M059J (cell line): Measurements from ENCODE around the gene CTNNA3. TPM values are rescaled to one million over a fixed set of nuclear protein-coding genes. Genes with fewer than 3 reads are reported as not detected.

Experiments
- DNase-seq: peaks from one replicate; pipeline ENCODE4 v3.0.0-alpha.2; 2012; ENCODE audit warnings: low read depth
- total RNA-seq: library from RNA; depleted of rRNA; stranded (reverse); fragments of >200 nt; shearing (Covaris generic); gene quantifications from 2 replicates; pipeline ENCODE4 v1.2.3, GENCODE V29; 2014

The CTNNA3 gene
- total RNA-seq, 1 experiment from 2014 or later, result 0.02 TPM

DNA sequence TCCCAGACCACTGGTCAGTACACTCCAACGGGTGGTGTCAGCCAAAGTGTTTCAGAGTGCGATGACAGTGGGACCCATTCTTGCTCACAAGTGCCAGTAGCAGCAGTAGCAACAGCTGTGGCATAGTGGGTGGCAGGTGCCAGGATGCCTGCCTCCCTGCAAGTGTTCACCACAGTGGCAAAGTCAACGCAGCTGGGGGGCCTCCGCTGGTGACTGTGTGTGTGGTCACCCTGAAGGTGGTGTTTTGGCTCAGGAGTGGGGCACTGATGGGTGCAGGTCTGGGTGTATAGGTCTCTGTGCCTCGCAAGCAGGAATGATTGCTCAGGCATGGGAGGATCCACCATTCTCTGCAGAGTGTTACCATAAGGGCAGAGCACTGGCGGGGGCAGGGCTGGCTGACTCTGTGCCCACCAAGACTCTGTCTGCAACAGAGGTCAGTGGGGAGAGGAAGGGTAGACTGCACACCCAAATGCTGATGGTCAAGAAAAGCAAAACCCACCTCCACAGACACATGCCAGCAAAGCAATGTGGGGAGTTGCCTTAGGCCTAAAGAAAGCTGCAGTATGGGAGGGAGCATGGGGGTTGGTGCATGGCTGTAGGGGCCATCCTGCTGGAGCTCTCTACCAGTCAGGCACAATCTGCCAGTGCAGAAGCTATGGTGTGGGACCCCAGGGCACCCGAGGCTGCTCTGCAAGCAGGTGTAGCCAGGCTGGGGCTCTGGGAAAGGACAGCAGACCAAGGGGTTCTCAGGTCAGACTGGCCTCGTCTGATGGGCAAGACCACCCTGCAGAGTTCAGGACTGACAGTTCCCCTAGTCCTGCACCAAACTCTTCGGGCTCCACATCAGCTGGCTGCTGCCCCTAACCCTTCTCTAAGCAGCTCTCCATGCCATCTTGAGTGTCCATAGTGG, 368.1 kb downstream of the CTNNA3 start:
- no peak for DNase-seq

DNA sequence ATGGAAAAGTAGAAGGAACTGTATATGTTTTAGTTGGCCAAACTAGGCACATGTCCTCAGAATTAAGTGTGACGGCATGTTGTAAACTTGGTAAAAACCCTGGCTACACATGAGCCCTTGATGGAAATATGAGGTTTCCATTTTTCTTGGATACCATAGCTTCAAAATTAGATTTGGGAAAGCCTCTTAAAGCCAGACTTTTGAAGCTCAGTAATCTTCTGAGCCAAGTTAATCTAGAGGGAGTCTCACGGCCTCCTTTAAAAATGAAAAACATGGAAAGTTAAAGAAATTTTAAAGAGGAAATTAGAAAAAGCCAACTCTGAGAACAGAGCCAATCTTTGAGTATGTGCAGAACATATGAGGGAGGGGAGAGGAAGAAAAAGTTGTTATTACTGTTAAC, 376.0 kb downstream of the CTNNA3 start:
- DNase-seq, result no peak

DNA sequence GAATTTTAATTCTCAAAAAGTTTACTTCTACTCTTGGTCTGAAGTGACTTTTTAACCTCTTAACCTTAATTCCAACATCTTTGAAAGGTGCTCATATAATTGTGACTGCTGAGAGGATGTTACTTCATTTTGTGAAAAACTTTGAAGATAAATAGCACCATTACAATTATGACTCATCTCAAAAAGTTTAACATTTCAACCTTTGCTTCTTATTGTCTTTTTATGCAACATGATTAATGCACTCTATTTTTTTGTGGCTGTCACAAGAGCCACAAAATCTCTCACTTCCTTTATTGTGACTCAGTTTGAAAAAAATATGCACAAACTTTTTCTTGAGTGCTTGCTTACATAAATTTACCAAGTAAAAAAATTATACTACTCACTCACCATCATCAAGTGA, 387.1 kb downstream of the CTNNA3 start:
- peak; percentile 3 for DNase-seq

DNA sequence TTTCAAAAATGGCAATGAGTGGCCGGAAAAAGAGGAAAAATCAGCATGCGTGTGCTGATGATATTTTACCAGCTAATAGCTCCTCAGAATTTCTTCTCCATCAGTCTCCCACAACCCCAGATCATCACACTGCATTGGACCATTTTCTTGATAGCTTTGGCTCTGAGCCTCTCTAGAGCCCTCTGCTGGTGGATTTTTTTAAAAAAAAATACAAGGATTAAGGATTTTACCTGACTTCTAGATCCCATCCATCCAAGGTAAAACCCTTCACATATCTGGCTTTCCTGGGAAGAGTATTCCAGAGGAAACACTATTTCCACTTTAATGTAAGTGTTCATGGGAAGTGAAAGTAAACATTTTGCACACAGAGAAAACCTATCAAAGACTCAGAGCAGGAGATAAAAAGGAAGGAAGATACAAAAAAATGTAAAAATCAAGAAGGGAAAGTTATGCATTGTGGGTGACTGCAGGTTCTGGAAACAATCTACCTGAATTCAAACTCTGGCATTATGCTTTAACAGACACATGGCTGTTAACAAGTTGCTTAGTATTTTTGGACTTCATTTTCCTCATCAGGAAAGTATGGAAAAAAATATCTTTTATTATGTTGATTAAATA, 389.3 kb downstream of the CTNNA3 start:
- DNase-seq, result peak; percentile 5

DNA sequence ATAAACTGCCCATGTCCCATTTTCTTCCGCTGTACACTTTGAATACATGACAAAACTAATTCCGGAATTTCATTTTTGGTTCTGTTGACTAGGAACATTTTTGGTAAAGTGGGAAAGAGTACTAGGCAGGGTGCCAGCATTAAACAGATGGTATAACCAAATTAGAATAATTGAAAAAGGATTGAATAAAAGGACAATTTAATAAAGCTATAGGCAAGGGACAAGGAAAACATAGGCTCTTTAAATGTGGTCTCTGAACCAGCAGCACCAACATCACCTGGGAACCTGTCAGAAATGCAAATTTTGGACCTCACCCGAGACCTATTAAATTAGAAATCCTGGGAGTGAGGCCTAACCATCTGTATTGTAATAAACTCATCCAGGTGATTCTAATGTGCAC, 393.3 kb downstream of the CTNNA3 start:
- no peak for DNase-seq

DNA sequence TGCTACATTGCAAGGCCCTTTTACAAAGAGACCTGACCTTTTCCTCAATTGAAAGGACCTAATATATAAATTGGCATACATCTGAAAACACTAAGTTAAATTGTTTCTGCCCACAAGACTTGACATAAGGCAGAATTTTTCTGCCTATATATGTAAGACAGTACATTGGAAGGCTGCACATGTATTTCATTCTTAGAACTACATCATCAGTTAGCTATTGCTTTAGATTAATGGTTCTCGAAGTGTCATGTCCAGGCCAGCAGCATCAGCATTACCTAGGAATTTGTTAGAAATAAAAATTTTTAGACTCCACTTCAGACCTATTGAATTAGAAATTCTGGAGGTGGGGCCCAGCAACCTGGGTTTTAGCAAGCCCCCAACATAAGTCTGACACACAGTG, 396.2 kb downstream of the CTNNA3 start:
- DNase-seq, result no peak

DNA sequence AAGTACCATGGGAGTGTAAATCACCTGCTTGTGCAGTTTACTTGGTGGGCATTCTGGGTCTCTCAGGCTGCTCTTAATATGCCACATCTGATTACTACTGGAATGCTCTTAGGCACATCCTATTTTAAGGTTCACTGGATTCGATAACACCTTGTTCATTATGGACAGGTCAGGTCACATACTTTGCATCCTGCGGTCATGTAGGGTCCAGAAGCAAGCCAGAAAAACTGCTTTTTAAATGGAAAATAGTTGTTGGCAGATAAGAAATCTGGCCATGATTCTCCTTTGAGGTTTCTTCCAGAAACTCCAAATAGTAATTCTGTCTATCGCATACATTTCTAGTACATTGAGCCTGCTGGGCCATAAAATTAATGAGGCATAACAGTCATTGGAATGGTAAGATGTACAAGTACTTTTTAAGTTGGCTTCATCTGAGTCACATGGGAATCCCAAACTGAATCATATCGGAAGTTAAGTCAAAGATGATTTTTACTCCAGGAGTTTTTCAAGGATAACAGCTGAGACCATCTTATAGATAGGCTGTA, 398.3 kb downstream of the CTNNA3 start:
- peak; percentile 5 for DNase-seq

DNA sequence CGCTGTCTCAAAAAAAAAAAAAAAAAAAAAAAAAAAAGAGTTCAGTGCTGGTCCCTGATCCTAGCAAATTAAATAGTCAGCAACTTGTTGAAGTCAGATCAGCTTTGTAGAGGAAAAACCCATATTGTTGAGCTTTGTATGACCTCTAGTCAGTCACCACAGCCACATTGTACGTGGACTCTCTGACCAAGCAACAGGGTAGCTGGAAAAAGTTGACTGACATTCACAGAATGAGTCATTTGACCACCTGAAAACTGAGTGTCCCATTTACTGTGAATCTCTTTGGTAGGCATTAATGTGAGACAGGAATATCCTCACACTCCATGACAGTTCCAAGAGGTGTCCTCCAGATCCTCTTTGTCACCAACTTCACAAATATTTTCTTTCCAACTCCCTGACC, 399.1 kb downstream of the CTNNA3 start:
- no peak for DNase-seq

DNA sequence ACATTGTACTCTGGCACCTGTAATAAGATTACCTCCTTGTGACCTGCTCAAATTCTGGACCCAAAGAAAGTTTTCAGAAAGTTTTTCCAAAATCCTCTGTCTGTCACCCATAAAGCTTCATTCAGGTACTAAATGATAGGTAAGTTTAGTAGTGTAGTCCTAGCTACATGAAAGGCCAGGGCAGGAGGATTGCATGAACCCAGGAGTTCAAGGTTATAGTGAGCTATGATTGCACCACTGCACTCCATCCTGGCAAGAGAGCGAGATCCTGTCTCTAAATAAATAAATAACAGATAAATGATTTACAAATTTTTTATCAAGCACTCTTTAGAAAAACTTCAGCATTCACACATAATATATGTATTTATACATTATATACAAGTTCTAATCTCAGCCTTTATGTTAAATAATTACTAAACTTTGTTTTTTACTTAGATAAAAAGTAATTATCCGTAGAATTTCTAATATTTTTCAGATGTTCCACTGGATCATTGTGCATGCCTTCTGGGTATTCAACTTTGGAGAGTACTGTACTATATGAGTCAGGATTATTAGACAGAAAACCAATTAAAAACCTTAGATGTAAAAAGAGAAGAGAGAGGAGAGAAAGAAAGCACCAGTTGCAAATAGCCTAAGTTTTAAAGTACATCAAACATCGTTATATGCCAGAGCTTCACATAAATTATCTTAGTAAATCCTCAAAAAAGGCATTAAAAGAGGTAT, 407.1 kb downstream of the CTNNA3 start:
- DNase-seq, result no peak

DNA sequence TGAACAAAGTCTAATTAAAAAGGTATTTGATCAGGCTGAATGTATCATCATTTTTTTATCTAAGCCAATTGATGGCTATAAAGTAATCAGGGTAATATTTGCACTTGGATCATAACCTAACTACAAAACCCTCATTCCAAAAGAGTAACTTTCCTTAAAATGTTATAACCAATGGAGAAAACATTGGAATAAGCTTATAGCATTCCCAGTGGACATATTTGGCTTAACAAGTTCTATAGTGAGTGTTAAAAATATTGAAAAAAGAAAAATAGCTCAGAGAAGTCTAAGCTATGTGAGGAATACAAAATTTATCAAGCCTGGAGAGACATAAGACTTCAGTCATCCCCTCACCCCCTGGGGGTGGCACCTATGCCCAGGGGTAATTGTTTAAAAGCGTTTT, 411.4 kb downstream of the CTNNA3 start:
- no peak for DNase-seq

DNA sequence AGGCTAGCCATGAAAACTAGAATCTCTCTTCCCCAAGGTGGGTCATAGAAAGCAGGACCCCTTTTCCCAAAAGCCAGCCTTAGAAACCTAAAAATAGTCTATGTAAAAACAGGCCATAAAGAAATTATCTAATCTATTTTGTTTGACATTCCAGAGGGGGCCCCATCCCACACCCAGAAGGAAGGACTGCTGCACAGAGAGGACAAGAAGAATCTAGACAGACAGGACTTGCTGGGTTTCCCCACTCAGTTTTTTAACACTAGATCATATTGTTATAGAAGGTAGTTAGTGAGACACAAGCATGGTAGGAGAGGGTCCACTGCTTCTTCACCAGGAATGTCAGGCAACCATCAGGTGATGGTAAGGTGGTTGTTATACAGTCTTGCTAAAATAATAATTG, 413.1 kb downstream of the CTNNA3 start:
- DNase-seq, result no peak

DNA sequence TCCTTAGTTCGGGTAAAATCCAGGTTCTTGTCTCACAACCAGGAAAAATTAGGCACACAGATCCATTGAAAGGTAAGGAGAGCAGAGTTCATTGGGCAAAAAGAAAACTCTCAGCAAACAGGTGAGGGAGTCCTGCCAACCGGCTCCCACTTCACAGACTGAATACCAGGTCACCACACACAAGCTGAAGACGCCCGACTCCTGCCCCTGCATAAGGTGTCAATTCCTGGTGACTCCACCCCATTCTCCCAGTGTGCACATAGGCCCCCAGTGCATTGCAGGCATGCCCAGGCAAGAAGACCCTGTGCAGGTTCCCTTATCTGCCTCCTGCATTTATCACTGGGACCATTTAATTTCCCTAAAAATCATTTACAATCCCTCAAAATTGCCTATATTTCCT, 415.6 kb downstream of the CTNNA3 start:
- no peak for DNase-seq

DNA sequence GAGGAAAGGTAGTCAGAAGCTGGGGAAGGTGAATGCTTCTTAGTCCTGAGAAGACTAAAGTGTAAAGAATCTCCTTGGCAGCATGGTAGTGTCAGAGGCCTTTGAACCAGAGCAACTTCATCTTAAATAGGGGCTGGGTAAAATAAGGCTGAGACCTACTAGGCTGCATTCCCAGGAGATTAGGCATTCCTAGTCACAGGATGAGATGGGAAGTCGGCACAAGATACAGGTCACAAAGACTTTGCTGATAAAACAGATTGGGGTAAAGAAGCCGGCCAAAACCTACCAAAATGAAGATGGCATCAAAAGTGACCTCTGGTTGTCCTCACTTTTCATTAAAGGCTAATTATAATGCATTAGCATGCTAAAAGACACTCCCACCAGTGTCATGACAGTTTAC, 418.6 kb downstream of the CTNNA3 start:
- no peak for DNase-seq

DNA sequence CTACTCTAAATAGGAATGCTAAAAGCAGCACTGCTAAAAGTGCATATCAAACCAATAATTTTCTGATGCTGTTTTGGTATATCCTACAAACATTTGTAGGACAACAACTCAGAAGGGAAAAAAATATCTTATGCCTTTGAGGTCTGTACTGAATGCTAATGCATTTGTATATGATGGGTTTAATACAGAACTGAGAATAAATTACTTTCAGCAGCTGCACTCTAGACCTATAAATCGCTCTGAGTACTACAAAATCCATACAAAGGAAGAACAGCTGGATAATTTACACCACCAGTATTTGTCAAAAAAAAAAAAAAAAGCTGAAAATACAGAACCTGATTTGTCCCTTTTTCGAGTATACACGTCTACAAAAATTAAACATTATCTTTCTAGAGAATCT, 426.2 kb downstream of the CTNNA3 start:
- DNase-seq, result no peak

DNA sequence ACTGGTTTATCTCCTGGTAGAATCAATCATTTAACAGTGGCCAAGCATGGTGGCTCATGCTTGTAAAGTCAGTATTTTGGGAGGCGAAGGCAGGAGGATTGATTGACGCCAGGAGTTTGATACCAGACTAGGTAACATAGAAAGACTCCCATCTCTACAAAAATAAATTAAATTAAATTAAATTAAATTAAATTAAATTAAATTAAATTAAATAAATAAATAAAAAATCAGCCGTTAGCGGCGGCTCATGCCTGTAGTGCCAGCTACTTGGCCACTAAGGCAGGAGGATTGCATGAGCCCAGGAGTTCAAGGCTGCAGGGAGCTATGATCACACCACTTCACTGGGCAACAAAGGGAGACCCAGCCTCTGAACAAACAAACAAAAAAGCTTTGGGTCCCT, 427.8 kb downstream of the CTNNA3 start:
- no peak for DNase-seq

DNA sequence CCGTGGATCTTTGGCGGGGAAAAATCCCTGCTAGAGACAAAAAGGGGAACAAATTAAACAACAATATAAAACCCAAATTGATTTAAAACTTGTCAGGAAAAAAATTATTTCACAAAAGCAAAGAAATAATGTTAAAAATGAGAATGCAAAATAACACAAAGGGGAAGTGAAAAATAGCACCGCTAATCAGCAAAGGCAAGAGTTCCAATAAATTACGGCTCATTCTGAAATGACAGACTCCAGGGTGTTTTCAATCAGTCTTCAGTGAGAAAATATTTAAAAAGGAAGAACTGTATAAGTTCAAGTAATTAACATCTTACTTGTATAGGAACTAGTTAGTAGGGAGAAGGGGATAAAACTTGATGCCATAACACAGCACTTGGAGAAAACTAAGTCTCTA, 433.3 kb downstream of the CTNNA3 start:
- no peak for DNase-seq

DNA sequence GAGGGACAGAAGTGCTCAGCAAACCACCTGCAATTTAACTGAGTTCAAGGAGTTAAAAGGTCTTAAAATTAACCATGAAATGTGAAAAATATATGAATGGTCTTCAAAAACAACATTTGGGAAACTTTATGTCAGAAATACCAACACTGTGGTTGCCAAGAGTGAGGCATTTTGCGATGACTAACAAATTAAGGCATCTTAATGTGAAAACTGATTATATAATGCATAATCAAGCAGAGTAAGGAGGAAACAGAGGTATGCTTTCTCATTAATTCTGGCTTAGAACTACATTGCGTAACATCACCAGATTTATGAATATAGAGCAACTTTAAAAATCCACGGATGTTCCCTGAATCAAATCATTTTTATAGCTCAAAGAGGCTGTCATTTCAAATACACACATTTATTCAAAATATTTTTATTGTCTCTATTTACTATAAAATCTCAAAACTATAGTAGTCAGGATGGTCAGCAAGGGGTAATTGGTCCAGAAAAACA, 434.6 kb downstream of the CTNNA3 start:
- DNase-seq, result no peak

DNA sequence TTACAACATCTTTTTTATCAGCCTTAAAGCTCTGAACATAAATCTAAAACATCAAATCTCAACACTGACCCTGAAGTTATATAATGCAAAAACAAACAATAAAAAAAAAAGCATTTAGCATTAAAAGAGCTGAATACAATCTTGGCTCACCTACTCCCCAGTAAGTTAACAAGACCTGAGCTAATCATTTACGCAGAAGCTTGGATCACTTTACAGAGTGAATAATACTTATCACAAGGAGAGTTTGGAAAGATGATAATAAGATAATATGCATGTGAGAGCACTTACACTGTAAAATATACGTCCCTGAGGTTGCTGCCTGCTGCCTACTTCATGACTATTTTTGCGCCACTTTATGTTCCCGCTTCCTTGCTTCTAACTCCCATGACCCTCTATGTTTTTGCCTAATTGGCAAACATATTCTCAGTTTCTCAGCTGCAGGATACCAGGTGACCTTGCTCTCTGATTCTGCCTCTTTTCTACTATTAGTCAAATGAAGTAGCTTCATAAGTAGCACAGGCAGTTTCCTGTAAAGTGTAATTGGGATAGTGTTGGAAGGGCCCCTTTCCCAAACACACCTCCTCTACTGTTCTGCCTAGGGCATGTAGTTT, 436.6 kb downstream of the CTNNA3 start:
- DNase-seq, result no peak

DNA sequence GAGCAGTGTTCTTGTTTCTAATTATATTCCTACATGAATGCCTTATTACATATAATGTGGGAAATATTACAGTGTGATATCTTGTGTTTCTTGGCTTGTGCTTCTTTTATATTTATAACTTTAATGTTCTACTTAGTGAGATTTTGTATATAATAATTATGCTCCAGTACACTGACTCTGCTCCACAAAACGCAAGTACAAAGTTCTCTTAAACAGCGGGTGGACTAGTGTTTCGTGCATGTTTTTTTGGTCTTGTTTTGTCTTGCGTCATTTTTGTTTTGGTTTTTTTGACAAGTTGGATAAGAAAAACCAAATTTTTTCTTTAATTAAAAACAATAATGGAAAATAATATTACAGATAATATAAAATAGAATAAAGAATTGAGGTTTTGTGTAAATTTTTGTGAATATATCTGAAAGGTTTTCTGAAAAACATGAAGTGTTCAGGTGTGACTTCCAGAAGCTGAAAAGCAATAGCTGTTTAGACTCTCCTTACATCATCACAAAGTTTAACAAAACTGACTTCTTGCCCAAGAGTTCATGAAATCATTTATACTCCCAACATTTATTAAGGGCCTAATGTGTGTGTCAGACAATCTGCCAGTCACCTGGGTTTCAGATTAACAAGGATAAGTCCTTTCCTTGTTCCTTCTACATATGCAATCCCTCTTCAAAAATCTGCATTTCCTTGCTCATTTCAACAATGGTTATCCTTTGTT, 438.4 kb downstream of the CTNNA3 start:
- no peak for DNase-seq

DNA sequence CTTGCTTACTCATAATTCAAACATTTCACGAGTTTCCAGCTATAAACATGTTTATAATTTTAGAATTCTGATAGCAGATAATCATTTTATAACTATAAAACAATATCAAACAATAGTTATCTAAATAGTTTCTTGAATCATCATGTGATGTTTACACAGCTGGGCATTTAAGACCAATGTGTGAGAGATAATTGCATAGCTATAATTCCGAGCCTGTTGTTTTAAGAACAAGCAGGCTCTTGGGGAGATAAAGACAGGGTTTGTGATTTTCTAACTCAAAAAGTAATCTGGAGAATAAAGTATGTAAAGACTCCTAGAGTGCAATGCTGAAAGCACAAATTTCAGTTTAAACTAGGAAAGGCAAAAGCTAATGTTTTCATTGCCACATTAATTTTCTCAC, 439.0 kb downstream of the CTNNA3 start:
- no peak for DNase-seq

DNA sequence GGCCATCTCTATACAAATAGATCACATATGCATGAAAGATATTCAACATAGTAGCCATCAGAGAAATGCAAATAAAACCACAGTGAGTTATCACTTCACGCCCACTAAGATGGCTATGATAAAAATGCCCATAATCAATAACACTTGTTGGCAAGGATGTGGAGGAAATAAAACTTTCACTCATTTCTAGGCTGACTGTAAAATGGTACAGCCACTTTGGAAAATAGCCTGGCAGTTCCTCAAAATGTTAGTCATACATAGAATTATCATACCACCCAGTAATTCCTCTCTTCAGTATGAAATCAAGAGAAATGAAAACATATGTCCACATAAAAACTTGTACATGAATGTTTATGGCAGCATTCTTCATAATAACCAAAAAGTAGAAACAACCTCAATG, 445.3 kb downstream of the CTNNA3 start:
- DNase-seq, result no peak
